Stimulated activated CD4-positive, alpha-beta T cell treated with anti-CD3 and anti-CD28 coated beads, Interleukin-2, amount 100 ng/mL, for 4 hours (primary cell): ENCODE data around the gene F11R.
"Not testable (repeated sequence)": the region's sequence is repeated elsewhere in the genome, so short reads cannot be mapped to it uniquely, and the experiment has no call there.

Experiments used
- DNase-seq: peaks from one replicate; pipeline ENCODE4 v3.0.0-alpha.2; 2020; ENCODE audit warnings: low read depth

F11R gene

GRCh38 chr1:160971618-160972056 is 49.3 kb downstream of the F11R start:
- no peak for DNase-seq

- DNase-seq = no peak
These were observed 57.4 kb downstream of the F11R start for GRCh38 chr1:160963521-160963920.

DNA sequence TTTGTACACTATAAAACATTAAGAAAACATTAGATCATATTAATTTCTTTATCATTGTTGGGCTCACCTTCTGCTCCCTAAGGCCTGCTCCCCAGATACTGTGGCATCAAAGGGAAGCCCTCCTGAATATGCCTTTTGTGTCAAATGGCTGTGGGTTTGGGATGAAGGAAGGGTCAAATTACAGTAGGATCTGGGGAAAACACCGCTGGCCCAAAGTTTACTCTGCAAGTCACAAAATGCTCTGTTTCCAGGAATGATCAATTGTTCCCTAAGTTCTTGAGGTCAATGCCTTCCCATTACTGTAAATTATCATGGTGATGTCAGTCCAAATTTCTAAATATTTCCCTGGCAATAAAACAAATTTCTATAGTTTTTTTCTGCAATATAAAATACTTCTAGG is 59.5 kb downstream of the F11R start:
- no peak for DNase-seq

DNA sequence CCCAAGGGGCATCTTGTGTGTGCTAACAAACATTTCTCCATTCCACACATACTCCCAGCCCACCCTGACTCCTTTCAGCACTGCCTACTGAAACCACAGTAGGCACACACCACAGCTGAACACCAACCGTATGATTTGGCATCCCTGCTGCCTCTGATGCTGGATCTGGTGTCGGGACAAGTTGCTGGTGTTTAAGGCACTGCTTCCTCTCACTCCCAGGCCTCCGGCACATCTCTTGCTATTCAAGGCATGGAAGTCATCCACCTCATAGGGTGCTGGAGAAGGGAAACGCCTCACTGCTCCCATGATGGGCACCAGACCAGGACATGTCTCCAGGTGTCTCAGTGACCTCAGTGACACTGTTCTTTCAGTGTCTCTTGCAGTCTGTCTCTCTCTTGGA is 64.0 kb downstream of the F11R start:
- DNase-seq = no peak

- peak; percentile 9 for DNase-seq
These were observed 66.5 kb downstream of the F11R start, which contains the start of gene ITLN2 for GRCh38 chr1:160954158-160955104. Gene ITLN2, minus strand, starts transcription at chr1:160954809. Its CDS starts 68 bp downstream, at chr1:160954741.

DNA sequence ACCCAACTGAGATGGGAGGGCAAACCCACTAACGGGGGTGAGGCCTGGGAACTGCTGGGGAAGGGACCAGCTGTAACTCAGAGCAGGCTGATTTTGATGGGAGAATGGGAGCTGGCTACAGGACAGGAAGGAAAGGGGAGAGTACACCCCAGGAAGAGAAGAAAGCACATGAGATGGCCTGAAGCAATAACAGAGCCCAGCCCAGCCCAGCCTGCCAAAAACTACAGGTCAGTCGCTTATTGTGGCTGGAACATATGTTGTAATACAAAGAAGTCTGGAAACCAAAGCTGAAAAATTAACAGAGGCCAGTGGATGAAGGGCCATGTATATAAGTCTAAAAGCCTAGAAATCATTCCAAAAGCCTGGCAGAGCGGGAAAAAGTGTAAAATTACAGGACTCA is 67.9 kb downstream of the F11R start:
- no peak for DNase-seq

DNA sequence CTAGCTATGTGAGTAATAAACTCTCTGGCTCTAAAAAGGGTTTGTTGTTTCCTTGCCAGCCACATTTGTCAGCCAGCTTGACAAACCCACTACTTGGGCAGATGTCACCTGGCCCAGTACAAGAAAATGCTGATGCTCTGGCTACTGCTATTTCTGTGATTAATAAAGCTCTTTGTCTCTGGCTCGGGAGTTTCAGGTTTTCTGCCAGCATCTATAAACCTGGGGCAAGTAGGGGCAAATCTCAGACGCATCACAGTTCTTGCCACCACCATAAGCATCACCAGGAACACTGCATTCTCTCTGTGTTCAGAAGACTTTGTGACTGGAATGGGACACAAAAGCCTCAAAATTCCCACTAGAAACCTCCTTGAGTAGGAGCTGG is 68.8 kb downstream of the F11R start:
- no peak for DNase-seq

- peak; percentile 49 for DNase-seq
These were observed 69.4 kb downstream of the F11R start for GRCh38 chr1:160951443-160952128.

DNA sequence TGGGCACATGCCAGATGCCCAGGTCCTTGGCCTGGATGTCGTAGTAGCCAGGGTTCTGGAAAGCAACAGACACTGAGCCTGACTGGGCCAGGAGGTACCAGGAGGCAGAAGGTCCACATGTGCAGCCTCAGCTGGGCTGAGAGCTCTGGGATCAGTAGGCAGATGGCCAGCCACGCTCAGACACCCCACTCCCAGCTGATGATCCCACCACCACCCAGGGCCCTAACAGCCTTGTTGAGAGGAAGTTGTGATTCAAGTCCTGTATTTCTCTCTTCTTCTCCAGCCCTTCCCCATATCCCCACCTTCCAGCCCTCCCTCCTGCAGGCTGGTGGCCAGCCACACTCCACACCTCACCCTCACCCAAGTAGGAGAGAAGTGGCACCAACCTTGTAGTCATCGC is 70.3 kb downstream of the F11R start:
- DNase-seq = no peak

DNA sequence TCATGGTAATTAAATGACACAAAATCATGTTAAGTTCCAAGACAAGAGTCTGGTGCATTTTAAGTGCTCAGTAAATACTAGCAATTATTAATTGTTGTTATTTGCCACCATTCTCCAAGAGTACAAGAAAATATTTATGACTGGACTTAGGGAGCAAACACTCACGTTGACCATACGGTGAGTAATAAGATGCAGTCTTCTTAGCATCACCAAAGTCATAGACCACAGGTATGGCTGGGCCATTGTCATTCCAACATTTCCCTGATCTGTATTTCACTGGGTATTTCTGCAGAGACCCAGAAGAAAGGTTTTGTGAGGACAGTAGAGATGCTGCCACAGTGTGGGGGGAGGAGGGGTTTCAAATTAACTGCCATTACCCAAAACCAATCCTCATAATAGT is 71.1 kb downstream of the F11R start:
- no peak for DNase-seq

GRCh38 chr1:160949216-160949880 is 71.6 kb downstream of the F11R start:
- DNase-seq = not testable (repeated sequence)

GRCh38 chr1:160947174-160947759 is 73.7 kb downstream of the F11R start:
- not testable (repeated sequence) for DNase-seq

DNA sequence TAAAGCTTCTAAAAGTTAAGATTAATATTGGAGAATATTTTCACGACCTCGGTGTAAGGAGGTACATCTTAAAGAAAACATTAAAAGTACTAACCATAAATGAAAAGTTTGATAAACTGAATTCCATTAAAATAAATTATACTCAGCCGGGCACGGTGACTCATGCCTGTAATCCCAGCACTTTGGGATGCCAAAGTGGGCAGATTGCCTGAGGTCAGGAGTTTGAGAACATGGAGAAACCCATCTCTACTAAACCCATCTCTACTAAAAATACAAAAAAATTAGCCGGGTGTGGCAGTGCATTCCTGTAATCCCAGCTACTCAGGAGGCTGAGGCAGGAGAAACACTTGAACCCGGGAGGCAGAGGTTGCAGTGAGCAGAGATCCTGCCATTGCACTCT is 75.1 kb downstream of the F11R start:
- not testable (repeated sequence) for DNase-seq
